GM23248 (cell line): ENCODE measurements around the gene SGCG.

Experiments used
- EZH2 ChIP-seq: fragments of 200-600 bp; sonication (generic); IDR thresholded peaks from 2 replicates; pipeline ENCODE4 v1.6.1; 2018; ENCODE audit warnings: antibody characterized with exemption, mild to moderate bottlenecking; ENCODE audit not compliant: insufficient read depth, poor library complexity, severe bottlenecking
- EZH2phosphoT487 ChIP-seq: fragments of 200-600 bp; sonication (generic); IDR thresholded peaks from 2 replicates; pipeline ENCODE4 v1.6.1; 2018; ENCODE audit warnings: antibody characterized with exemption, moderate library complexity, mild to moderate bottlenecking, low read depth; ENCODE audit not compliant: insufficient read depth

GRCh38 chr13:23279321-23279720 is 98.5 kb downstream of the SGCG start:
- TF ChIP-seq EZH2 (no peak), EZH2phosphoT487 (no peak)
